Raji (cell line): ENCODE data around the gene WHRN.

Experiments
- POLR2A ChIP-seq: IDR thresholded peaks from 2 replicates; pipeline ENCODE4 v1.6.1; 2011; ENCODE audit warnings: low read depth, low read length, control low read depth; ENCODE audit not compliant: insufficient read depth

Gene WHRN

DNA sequence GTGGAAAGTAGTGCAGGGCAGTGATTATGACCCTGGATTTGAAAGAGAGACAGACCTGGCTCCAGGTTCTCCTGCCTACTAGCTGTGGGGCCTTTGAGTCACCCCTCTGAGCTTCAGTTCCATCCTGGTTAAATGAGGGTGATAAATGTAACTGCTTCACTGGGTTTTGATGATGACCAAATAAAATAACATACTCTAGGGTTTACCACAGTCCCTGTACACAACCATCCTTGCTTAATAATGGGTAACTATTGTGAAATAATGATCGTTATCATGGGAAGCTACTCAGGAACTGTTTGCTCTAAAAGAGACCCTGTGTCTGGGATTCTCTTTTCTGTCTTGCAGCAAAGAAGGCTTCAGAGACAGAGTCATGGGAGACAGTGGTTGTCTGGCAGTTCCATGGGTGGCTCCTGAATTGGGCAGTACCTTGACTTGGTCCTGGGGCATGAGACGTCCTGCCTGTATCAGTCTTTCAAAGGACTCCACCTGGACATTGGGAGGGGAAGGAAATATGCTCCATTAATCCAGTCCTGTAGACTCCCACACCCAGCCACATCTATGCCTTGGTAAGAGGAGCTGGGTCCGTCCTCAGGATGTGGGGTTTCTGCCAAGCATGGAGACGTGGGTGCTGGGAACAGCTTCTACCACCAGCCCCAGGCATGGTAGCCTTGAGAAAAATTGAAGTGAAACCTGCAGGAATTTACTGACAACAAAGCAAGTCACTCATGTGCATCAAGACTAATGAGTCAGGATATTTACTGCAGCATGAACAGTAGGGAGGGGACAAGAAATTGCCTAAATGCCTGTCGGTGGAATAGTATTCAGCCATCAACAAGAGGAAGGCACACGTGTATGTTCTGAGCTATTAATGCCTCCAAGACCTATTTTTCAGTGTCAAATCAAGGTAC, 140.9 kb downstream of the WHRN start:
- no peak for TF ChIP-seq POLR2A

DNA sequence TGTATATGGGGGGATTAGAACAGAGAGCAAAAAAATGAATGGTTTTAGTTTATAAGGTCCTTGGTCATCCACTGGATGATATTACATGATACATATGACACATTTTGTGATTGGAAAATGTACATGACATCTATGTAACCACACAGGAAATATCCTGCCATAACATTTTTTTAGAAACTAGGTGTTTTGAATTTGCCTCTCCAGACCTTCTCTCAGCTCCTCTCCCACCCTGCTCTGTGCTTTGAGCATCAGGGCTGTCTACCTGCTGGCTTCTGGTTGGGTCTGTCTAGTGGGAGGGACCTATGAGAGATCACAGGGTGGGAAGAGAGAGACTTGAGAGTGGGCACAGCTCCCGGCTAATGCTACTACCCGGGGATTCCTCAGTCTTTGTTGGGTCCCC, 141.8 kb downstream of the WHRN start:
- no peak for TF ChIP-seq POLR2A

DNA sequence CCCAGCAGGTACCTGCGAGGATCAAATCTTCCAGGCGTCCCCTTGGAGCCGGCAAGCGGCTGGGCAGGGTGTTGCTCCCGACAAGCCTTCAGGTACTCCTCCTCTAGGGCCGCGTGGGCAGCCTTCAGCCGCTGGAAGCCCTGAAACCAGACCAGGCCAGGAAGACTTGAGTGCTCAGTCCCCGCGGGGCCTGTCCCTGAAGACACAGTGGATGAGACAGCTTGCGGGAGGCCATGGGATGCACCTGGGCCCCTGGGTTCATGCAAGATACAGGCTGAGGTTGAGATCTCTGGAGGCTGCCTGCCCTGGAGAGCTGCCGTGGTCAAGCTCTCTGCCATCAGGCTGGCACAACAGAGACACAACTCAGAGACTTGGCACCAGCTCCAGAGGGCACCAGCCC, 142.9 kb downstream of the WHRN start:
- no peak for TF ChIP-seq POLR2A

DNA sequence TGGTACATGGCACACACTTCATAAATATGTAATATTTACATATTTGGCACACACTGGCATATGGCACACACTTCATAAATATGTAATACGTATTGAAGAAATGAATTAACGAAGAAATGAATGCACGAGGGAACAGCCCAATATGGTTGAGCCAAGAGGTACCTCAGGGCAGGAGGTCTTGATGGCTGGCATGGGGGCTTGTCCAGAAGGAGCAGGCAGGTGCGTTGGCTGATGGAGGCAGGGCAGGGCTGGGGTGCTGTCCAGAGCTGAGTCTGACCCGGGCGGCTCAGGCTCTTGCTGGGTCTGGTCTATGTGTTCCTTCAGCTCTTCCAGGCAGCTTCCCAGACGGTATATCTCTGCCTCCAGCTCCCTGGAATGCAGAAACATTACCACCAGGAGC, 143.7 kb downstream of the WHRN start:
- no peak for TF ChIP-seq POLR2A

DNA sequence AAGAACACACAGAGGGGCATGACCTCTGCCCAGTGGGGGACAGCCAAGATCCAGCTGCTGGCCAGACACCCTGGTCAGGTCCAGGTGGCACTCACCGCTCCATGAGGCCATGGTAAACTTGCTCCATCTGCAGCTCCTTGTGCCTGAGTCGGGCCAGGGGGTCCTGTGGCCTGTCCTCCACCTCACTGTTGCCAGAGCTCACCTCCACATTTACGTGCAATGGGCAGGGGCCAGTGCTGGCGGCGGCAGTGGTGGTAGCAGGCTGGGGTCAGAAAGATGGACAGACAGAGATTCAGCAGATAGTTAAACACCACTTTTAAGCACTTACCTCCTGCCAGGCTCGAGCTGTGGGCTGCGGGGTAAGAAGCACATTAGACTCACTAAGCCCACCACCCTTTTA, 145.5 kb downstream of the WHRN start:
- TF ChIP-seq POLR2A, result no peak

DNA sequence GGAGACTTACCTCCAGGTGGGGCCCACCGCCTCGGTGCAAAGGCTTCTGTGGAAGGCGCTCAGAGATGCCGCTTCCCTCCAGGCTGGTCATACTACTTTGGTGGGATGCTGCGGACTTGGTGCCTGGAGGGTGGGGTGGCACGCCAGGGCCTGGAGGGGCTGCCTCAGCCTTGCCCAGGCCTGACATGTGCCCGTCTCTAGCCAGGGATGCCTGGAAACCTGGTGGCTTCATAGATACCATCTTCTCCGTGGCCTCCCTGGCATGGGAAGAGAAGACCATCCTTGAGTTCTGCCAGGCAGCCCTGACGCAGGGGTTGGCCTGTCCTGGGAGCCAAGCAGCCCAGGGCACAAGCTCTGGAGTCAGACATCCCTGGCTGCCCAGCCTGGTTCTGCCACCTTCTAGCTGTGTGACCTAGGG, 147.4 kb downstream of the WHRN start:
- TF ChIP-seq POLR2A, result no peak

DNA sequence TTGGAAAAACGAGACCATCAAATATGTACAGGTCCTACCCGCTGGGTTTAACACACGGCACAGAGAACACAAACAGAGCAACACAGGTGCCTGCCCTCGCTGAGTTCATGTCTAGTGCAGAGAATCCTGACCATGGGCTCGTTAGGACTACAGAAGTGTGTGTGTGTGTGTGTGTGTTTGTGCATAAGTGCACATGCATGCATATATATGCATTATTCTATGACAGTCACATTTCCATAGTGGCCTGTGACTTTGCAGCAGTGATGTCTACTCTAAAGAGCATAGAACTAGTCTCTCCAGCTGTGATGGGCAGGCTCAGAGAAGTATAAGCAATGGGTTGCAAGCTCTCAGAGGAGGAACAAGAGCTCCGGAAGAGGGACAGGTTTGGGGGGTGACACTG, 147.9 kb downstream of the WHRN start:
- TF ChIP-seq POLR2A, result no peak

DNA sequence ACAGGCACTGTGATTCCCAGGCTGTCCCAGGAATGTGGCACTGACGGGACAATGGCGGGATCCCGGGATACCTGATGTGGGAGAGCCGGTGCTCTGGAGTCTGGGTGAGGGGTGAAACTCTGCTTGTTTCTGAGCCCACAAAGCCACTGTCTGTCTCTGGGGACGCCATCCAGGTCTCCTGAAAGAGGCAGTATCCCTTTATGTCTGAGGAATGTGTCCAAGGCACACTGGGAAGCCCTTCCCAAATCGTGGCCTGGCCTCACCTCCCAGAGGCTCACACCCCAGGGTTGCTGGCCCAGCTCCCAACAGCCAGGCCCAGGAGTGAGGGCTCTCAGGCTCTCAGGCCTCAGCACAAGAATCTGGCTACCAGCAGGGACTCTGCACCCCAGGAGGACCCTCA, 148.5 kb downstream of the WHRN start:
- no peak for TF ChIP-seq POLR2A

DNA sequence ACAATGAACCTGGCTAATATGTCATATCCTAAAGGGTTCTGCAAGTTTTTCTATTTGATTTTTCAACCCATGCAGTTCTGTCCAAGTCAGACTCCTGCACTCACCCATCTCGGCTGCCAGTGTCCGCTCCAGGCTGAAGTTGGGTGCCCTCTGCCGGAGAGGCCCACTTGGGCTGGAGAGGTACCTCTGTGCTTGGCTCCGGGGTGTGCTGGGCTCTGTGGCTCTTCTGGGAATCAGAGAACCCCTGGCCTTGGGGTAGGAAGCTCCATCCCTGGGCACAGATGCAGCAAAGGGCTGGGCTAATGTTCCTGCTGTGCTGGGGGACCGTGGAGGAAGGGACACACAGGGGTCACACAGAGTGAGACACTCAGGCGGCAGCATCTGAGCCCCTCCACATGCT, 149.5 kb downstream of the WHRN start:
- no peak for TF ChIP-seq POLR2A
